GM18499 (cell line): ENCODE measurements around the gene HHAT.
"Not testable (repeated sequence)": the region's sequence is repeated elsewhere in the genome, so short reads cannot be mapped to it uniquely, and the experiment has no call there.

Source experiments
- ATAC-seq: cut with Tn5 transposase; IDR thresholded peaks from one replicate; pipeline ENCODE4 v1.9.1; 2021; ENCODE audit warnings: moderate number of reproducible peaks; ENCODE audit not compliant: insufficient read depth, unreplicated experiment

Gene HHAT

DNA sequence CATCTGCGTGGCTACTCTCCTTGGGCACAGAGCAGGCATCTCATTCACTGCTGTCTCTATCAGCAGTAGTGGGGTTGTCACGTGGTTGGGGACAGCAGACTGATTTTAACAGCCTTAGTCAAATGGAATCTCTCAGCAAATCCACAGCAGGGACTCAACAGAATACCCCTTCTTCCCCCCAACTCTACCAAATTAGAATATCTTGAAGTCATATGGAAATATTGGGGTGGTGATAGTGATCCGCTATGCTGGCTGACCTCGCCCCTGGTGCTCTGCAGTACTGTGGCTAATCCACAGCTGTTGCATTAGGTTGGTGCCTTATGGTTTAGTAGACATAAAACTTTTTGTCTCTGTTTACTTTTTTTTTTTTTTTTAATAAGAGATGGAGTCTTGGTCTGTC, 23.9 kb downstream of the HHAT start:
- ATAC-seq: no peak

DNA sequence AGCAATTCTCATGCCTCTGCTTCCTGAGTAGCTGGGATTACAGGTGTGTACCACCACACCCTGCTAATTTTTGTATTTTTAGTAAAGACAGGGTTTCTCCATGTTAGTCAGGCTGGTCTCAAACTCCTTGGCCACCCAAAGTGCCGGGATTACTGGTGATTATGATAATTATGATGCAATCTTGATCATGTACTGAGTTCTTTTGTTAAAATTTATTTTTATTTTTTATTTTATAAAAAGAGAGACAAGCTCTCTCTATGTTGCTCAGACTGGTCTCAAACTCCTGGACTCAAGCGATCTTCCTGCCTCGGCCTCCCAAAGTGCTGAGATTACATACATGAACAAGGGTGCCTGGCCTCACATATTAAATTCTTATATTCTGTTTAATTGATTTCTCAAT, 25.6 kb downstream of the HHAT start:
- not testable (repeated sequence) for ATAC-seq

- ATAC-seq: no peak
These were observed 29.9 kb downstream of the HHAT start for GRCh38 chr1:210358626-210359025.

DNA sequence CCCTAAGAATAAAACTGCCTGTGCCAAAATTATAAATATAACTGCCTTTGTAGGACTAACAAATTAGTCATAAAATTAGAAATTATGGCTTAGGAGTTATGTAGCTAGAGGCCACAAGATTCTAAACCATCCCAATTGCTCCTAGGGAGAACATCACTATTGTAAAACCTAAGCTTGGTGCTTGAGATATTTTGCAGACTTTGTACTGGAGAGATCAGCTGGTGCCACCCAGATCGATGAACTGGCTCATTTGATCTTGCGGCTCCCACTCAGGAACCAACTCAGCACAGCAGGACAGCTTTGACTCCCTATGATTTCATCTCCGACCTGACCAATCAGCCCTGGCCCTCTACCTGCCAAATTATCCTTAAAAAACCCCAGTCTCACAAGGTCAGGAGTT, 30.6 kb downstream of the HHAT start:
- no peak for ATAC-seq

GRCh38 chr1:210360852-210361477, 32.3 kb downstream of the HHAT start:
- no peak for ATAC-seq

GRCh38 chr1:210361665-210362064, 33.0 kb downstream of the HHAT start:
- no peak for ATAC-seq

DNA sequence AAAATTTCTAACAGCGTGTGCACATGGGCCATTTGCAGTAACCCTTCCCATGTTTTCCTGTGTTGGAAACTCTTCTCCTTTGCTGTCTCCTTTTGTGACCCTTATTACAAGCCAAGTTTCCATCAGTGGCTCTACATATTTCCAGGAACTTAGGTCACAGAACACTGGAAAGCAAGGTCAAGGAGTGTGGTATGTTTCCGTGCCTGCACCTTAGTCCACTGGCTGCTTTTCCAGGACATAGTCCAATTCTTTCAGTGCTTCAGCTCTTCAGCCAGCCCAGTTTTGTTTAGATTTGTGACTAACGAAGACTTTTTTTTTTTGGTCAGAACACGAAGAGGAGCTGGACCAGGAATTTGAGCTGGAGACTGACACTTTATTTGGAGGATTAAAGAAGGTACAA, 33.8 kb downstream of the HHAT start:
- no peak for ATAC-seq

DNA sequence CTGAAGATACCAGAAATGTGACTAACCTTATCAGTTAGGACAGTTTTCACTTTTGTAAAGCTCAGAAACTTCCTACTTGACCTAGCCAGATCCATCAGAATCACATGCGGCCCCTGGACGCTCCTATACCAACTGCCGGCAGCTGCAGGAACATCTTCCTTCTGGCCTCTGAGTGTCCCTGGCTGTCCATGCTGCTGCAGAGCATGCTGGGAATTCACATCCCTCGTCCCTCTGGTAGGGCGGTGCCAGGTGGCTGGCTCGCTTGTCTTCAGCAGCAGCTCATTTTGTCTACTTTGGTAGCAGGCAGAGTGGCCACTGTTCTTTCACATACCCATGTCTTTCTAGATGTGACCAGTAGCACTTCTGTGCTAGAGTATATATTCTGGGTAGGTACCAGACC, 34.4 kb downstream of the HHAT start:
- no peak for ATAC-seq

DNA sequence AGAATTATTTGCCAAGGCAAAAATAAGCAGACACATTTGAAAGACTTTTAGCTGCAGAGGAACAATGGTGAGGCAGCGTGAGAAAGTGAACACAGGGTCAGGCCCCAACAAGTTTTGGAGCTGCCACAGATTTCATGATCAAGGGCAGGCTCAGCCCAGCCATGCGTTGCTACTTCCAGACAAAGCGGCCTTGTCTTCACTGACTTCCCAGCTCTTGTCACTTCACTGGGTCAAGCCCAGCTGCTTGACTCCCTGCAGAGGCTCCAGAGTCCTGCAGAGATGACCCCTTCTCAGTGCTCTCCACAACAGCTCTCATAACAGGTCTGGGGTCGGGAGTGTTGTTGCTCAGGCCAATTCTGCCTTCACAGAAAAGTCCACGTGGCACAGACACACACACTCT, 35.8 kb downstream of the HHAT start:
- no peak for ATAC-seq

DNA sequence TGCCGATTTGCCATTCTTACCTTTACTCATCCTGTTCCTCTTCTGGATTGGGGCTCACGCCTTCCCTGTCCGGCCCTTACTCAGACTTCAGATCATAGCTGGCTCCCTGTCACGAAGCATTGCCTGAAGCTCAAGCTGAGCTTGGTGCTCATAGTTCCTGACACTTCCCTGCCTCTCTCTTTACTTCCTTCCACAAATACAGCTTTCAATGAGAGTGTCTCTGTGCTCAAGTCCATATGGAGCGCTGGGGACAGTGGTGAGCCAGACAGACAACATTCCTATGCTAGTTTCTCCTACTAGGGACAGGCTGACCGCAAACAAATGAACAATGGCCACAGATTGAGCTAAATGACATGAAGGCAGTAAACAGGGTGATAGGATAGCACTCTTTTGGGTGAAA, 38.1 kb downstream of the HHAT start:
- no peak for ATAC-seq

GRCh38 chr1:210367566-210367965, 38.9 kb downstream of the HHAT start:
- no peak for ATAC-seq

DNA sequence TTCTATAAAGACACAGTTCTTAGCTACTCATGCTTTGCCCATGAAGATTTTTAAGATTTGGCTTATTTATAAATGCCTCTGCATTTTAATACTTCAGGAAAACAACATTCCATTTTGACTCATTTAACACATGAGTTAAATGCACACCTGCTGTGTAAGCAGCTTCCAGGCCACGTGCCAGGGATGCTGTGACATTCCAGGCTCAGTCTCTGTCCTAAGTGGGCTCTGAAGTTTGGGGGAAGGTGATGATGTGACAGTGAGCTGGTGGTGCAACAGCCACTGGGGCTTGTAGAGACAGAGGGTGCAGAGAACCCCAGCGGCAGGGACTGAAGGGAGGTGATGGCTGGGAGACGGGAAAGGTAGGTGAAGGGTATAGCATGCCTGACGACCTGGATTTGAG, 40.7 kb downstream of the HHAT start:
- no peak for ATAC-seq

GRCh38 chr1:210371916-210372315, 43.2 kb downstream of the HHAT start:
- no peak for ATAC-seq

GRCh38 chr1:210372491-210372890, 43.8 kb downstream of the HHAT start:
- ATAC-seq: no peak

- ATAC-seq: no peak
These were observed 44.4 kb downstream of the HHAT start for GRCh38 chr1:210372931-210373627.

DNA sequence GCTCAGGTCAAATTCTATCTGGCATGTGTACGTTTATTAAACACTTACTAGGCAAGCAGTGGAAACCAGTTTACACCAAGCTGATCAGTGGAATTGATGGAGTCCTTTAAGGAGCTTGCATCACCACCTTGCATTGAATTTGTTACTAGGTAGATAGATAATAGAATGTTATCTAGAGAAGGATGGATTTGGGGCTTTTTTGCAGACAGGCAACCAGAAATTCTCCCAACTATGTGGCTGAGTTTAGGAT, 44.9 kb downstream of the HHAT start:
- ATAC-seq: no peak

DNA sequence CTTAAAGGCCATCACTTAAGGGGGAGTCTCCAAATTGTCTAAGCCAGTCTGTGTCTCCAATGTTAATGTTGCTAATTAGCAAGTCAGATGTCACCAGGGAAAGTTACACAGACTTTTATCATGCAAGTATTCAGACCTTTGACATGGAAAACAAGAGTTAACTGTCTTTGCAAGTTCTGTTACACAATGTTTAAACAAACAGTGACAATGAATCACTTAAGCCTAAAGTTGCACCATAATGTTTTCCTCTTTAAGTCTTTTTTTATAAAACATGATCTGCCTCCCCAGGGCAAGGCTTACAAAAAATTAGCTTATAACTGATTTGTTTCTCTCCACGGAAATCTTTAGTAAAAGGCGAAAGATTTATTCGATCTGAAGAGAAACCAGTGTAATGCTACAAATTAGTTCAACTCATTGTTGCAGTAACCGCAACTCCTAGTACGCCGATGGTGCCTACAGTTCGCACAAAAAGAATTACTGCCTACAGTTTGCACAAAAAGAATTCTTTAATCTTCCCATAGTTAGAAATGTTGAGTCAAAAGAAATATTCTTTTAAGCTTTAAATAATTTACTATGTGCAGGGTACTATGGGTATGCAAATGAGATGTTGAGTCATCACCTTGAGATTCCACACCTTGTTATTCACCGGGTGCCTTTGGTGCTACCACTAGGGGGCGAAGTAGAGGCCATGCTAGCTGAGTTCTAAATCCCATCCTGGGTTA, 45.3 kb downstream of the HHAT start:
- peak; percentile 62 for ATAC-seq

DNA sequence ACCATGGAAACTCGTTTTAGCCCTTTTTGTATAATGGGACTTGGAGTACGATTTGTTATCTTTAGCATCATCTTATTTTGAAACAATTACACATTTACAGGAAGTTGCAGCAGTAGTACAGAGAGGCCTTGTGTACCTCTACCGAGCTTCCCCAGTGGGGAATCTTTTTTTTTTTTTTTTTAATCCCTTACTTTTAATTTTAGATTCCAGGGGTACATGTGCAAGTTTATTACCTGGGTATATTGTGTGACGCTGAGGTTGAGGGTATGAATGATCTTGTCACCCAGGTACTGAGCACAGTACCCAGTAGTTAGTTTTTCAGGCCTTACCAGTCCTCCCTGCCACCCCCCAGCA, 45.9 kb downstream of the HHAT start:
- ATAC-seq: no peak

GRCh38 chr1:210376836-210377372, 48.2 kb downstream of the HHAT start:
- no peak for ATAC-seq

- ATAC-seq: no peak
These were observed 49.1 kb downstream of the HHAT start for GRCh38 chr1:210377731-210378333.

DNA sequence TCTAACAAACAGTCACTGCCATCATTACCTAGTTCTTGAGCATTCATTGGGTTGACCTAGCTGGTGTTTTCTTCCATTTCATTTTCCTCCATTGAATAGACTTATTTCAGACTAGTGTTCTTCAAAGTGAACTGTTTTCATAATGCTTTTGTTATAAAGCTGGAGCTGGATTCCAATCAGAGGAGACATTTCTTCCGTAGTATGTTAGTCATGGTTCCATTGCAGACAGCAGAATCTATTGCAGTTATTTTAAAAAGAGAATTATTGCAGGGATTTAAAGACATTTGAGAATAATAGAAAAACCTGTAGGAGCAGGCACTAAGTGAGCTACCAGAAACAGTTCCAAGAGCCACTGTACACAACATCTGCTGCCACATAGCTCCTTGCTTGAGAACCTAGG, 50.0 kb downstream of the HHAT start:
- no peak for ATAC-seq
